Upper lobe of left lung (tissue), 6 donors: ENCODE data around the gene MEF2A. TPM values are rescaled to one million over a fixed set of nuclear protein-coding genes. Genes with fewer than 3 reads are reported as not detected.

ENCODE experiments used
- ATAC-seq, 2 donors: fragments of 200-7000 bp; cut with Tn5 transposase; one replicate each; pipeline ENCODE4 v1.9.1; 2022; ENCODE audit warnings: mild to moderate bottlenecking in 2 of 2, moderate library complexity in 2 of 2; ENCODE audit not compliant: low FRiP score in 2 of 2
- DNase-seq, 2 donors: peaks; one replicate each; pipeline ENCODE4 v3.0.0-alpha.2; 2019 to 2020
- H3K27ac ChIP-seq, 4 donors: fragments of 200-600 bp; sonication (generic); one replicate each; pipeline ENCODE4 v1.5.1; 2016 to 2019
- H3K27me3 ChIP-seq, 4 donors: fragments of 200-600 bp; sonication (generic); one replicate each; pipeline ENCODE4 v1.5.1; 2017 to 2019
- H3K36me3 ChIP-seq, 4 donors: fragments of 200-600 bp; sonication (generic); one replicate each; pipeline ENCODE4 v1.5.1; 2016 to 2019
- H3K4me1 ChIP-seq, 4 donors: fragments of 200-600 bp; sonication (generic); one replicate each; pipeline ENCODE4 v1.5.1; 2018 to 2019
- H3K4me3 ChIP-seq, 4 donors: fragments of 200-600 bp; sonication (generic); one replicate each; pipeline ENCODE4 v1.5.1; 2017 to 2019; ENCODE audit warnings: mild to moderate bottlenecking in 2 of 4, moderate library complexity in 1 of 4
- H3K9me3 ChIP-seq, 4 donors: fragments of 200-600 bp; sonication (generic); one replicate each; pipeline ENCODE4 v1.5.1; 2018 to 2019
- EP300 ChIP-seq, 4 donors: sonication (generic); formaldehyde crosslinking; IDR thresholded peaks; one replicate each; pipeline ENCODE4 v1.5.1; 2017; ENCODE audit warnings: antibody characterized with exemption in 4 of 4, control low read depth in 2 of 4
- POLR2A ChIP-seq, 4 donors: fragments of 450-650 bp; IDR thresholded peaks; one replicate each; pipeline ENCODE4 v1.5.1; 2016 to 2017; ENCODE audit warnings: antibody characterized with exemption in 4 of 4, mild to moderate bottlenecking in 2 of 4
- POLR2AphosphoS5 ChIP-seq, 2 donors: sonication (generic); formaldehyde crosslinking; IDR thresholded peaks; one replicate each; pipeline ENCODE4 v1.5.1; 2017; ENCODE audit warnings: antibody characterized with exemption in 2 of 2
- WGBS, 2 donors: methylation state at CpG; one replicate each; pipeline ENCODE4 v1.1.5; 2017 to 2018; 5-methylcytosine and 5-hydroxymethylcytosine counted together
- total RNA-seq, 6 donors: library from RNA; depleted of rRNA in 4 of 6; stranded (reverse); fragments of >200 nt in 4 of 6; gene quantifications; one replicate each; pipeline versions ENCODE4 v1.1.0 to v1.2.1, GENCODE V29; 2016 to 2021
- TF ChIP-seq, protein P1 (sequence below), 6 experiments: fragments of 450-650 bp in 4 of 6; fragments of 200-600 bp in 2 of 6; sonication (generic) in 2 of 6; IDR thresholded peaks; one replicate each; pipeline ENCODE4 v1.5.1; 2016 to 2019; ENCODE audit warnings: antibody characterized with exemption in 6 of 6
- donor health status: DM: no; HTN: no; CAD: no; lungs with moderate emphysema.
- donor health status: DM: no; HTN: yes; CAD: no; lungs with severe emphysema.

Gene MEF2A
- total RNA-seq, 6 donors from 2014 or later: 54.9 to 89.1 (median 75.2) TPM

DNA sequence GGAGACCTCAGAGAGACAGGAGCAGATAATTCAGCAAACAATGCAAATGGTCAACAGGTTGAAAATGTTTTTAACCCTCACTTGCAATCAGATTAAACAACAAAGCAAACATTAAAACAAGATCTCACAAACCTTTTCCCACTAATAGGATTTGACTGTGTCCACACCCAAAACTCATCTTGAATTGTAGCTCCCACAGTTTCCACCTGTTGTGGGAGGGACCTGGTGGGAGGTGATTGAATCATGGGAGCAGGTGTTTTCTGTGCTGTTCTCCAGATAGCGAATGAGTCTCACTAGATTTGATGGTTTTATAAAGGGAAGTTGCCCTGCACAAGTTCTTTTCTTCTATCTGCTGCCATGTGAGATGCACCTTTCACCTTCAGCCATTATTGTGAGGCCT is 168.8 kb downstream of the MEF2A start:
- TF ChIP-seq POLR2AphosphoS5 (IDR thresholded peaks at IDR 0.05) (no peak), POLR2A (IDR thresholded peaks at IDR 0.05) (no peak), EP300 (IDR thresholded peaks at IDR 0.05) (no peak)
- TF ChIP-seq, protein P1, sequence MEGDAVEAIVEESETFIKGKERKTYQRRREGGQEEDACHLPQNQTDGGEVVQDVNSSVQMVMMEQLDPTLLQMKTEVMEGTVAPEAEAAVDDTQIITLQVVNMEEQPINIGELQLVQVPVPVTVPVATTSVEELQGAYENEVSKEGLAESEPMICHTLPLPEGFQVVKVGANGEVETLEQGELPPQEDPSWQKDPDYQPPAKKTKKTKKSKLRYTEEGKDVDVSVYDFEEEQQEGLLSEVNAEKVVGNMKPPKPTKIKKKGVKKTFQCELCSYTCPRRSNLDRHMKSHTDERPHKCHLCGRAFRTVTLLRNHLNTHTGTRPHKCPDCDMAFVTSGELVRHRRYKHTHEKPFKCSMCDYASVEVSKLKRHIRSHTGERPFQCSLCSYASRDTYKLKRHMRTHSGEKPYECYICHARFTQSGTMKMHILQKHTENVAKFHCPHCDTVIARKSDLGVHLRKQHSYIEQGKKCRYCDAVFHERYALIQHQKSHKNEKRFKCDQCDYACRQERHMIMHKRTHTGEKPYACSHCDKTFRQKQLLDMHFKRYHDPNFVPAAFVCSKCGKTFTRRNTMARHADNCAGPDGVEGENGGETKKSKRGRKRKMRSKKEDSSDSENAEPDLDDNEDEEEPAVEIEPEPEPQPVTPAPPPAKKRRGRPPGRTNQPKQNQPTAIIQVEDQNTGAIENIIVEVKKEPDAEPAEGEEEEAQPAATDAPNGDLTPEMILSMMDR (IDR thresholded peaks at IDR 0.05): no peak

GRCh38 chr15:99735868-99736267 is 170.1 kb downstream of the MEF2A start:
- DNase-seq: no peak
- Histone ChIP-seq H3K9me3 (no peaks in the 10 kb centered on the region), H3K27me3 (no peaks in the 10 kb centered on the region), H3K27ac (no peak overlapping the region), H3K4me3 (no peak overlapping the region), H3K36me3 (no peaks in the 10 kb centered on the region), H3K4me1 (peaks cover 6 to 20% (median 15%) of the 10 kb centered on the region in 4 donors)
- TF ChIP-seq, protein P1 (IDR thresholded peaks at IDR 0.05): no peak
- no peak for TF ChIP-seq POLR2AphosphoS5 (IDR thresholded peaks at IDR 0.05)
- TF ChIP-seq POLR2A (IDR thresholded peaks at IDR 0.05): no peak
- TF ChIP-seq EP300 (IDR thresholded peaks at IDR 0.05): no peak
- 89 to 93% methylated on average over 4 of the region's 4 CpGs for WGBS, 2 donors
- ATAC-seq: no peak

More for the DNA sequence above, 168.8 kb downstream of the MEF2A start:
- DNase-seq (no peak), ATAC-seq (no peak)
- WGBS, 2 donors: 100% methylated on average over 1 of the region's 1 CpG
- no peak overlapping the region for H3K27ac ChIP-seq
- peaks cover 0 to under 1% (median 0%) of the 10 kb centered on the region in 4 donors for H3K36me3 ChIP-seq
- H3K4me3 ChIP-seq: no peak overlapping the region
- no peaks in the 10 kb centered on the region for H3K27me3 ChIP-seq
- H3K9me3 ChIP-seq: no peaks in the 10 kb centered on the region
- peaks cover 6 to 27% (median 19%) of the 10 kb centered on the region in 4 donors for H3K4me1 ChIP-seq

DNA sequence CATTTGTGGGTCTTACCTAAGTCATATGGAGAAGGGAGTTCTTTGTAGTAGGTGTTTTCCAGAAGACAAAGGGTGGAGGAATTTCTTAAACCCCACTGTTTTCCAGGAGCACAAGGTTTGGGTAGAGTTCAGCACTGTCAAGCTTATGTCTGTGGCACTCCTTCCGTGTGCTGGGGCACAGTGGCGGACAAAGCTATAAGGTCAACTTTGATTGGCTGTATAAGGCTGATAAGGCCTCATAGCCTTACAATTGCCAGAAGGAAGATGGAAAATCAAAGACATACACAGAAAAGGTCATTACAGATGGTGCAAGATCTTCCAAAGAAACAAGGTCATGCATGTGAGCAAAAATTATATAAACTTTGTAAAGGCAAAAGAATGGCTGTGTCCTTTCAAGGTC is 170.9 kb downstream of the MEF2A start:
- no peak for ATAC-seq
- Histone ChIP-seq H3K4me1 (peaks cover under 1 to 15% (median 8%) of the 10 kb centered on the region in 4 donors), H3K27ac (no peak overlapping the region), H3K27me3 (no peaks in the 10 kb centered on the region), H3K9me3 (no peaks in the 10 kb centered on the region), H3K36me3 (no peaks in the 10 kb centered on the region), H3K4me3 (no peak overlapping the region)
- no peak for DNase-seq
- TF ChIP-seq, protein P1 (IDR thresholded peaks at IDR 0.05): no peak
- TF ChIP-seq POLR2AphosphoS5 (IDR thresholded peaks at IDR 0.05): no peak
- 59 to 60% methylated on average over 2 of the region's 2 CpGs for WGBS, 2 donors

GRCh38 chr15:99738021-99738847 is 172.4 kb downstream of the MEF2A start:
- Histone ChIP-seq H3K27ac (no peak overlapping the region), H3K4me1 (peaks cover 0 to 5% (median 2%) of the 10 kb centered on the region in 4 donors), H3K27me3 (no peaks in the 10 kb centered on the region), H3K36me3 (no peaks in the 10 kb centered on the region), H3K9me3 (no peaks in the 10 kb centered on the region), H3K4me3 (no peak overlapping the region)
- 81 to 86% methylated on average over 7 of the region's 7 CpGs for WGBS, 2 donors
- TF ChIP-seq, protein P1 (IDR thresholded peaks at IDR 0.05): no peak
- no peak for TF ChIP-seq EP300 (IDR thresholded peaks at IDR 0.05)
- ATAC-seq (no peak), DNase-seq (no peak)

DNA sequence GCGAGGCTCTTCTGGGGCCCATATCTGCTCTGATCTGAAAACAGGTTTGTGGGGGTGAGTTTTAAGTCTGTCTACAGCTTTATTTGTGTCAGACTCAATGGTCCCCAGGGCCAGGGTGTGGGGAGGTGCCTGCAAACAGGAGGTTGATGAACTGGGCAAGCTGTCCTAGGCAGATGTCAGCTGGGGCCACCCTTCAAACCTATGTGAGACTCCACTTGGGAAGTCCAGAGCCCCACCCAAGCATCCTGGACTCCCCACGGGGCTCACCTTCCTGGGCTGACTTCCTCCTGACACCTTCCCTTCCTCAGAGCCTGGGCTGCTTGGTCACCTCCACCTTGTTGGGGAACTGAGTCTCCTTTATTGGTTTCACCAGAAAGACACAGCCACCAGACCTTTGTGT is 176.1 kb downstream of the MEF2A start:
- WGBS, 2 donors: 73 to 86% methylated on average over 1 to 2 of the region's 2 CpGs
- Histone ChIP-seq H3K4me1 (no peaks in the 10 kb centered on the region), H3K27me3 (no peaks in the 10 kb centered on the region), H3K27ac (no peak overlapping the region), H3K4me3 (no peak overlapping the region), H3K9me3 (no peaks in the 10 kb centered on the region), H3K36me3 (no peaks in the 10 kb centered on the region)
- no peak for DNase-seq
- peak in 1 of 2 donors; percentile 54 for ATAC-seq
- TF ChIP-seq, protein P1 (IDR thresholded peaks at IDR 0.05): no peak
- no peak for TF ChIP-seq POLR2A (IDR thresholded peaks at IDR 0.05)
- TF ChIP-seq EP300 (IDR thresholded peaks at IDR 0.05): no peak
- no peak for TF ChIP-seq POLR2AphosphoS5 (IDR thresholded peaks at IDR 0.05)
